Stimulated activated CD4-positive, alpha-beta T cell treated with anti-CD3 and anti-CD28 coated beads, Interleukin-4, amount 100 ng/mL, for 48 hours (primary cell): ENCODE results near the gene TOX3.

Experiments
- DNase-seq, 2 donors: peaks; one replicate each; pipeline ENCODE4 v3.0.0-alpha.2; 2020; ENCODE audit warnings: low read depth in 2 of 2

TOX3 gene

GRCh38 chr16:52492789-52493357 lies 54.1 kb downstream of the TOX3 start:
- no peak for DNase-seq

- no peak for DNase-seq
Measured at GRCh38 chr16:52491216-52491615, 55.7 kb downstream of the TOX3 start.

- DNase-seq = no peak
Measured at GRCh38 chr16:52489894-52490293, 57.0 kb downstream of the TOX3 start.

- DNase-seq = no peak
Measured at GRCh38 chr16:52488837-52489289, 58.1 kb downstream of the TOX3 start.

- no peak for DNase-seq
Measured at GRCh38 chr16:52487849-52488457, 59.0 kb downstream of the TOX3 start.

DNA sequence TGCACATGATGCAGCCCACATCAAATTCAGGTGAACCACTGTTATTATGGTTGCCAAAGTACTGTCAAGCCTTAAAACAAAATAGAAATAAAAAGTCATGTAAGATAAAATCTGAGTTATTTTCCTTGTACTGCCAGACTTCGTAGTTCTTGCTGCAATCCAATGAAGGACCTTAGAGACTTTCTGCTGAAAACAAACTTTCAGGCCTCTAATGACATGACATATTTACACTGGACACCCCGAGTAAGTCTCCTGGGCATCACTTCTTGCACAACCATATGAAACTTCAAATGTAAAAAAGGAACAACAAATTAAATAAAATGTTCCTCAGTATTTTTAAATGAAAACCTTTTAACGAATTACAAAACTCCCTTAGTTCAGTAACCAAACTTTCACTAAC lies 66.7 kb downstream of the TOX3 start:
- DNase-seq = no peak

DNA sequence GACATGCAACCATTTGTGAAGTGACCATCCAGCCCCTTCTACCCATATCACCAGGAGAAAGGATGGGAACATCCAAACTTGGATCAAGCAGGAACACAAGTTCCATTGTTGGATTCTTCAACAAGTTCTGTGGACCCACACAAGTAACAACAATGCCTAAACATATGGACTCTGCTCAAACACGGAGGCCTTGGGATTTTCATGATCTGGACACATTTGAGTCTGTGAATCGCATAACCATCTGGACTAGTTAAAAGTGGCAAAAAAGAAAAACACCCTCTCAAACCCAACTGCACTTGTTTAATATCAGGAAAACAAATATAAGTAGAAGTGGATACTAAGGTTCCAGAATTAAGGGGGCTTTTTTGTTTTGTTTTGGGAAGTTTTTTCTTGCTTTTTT lies 70.8 kb downstream of the TOX3 start:
- no peak for DNase-seq

GRCh38 chr16:52474679-52475078 lies 72.3 kb downstream of the TOX3 start:
- no peak for DNase-seq

- no peak for DNase-seq
Measured at GRCh38 chr16:52473096-52473495, 73.8 kb downstream of the TOX3 start.

DNA sequence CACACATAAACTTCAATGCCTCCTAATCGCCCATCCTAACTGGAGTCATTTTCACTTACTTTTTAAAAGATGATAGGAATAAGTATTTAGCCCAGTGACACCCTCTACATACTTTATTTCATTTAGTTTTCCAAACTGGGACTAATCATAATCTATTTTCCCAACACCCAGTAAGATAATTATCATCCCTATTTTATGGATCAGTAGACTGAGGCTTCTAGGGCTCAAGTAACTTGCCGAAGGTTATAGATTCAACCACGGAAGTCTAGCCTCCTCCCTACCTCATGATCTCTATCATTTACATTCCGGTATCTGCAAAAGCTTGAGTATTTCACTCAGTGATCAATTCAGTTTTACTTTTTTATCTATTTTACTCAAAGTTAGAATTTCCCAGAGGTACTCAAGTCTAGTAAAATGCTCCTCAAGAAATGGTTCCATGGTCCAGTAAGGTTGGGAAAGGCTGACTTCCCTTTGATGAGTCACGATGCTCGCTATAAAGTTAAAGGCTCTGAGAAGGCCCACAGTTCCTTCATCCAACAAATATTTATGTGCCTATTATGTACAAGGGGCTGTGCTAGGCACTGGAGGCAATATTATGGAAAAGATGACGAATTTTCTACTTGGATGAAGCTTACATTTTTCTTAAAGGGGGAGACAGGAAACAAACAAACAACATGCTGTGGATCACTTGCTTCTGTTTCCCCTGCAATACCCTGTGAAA lies 75.1 kb downstream of the TOX3 start:
- no peak for DNase-seq

DNA sequence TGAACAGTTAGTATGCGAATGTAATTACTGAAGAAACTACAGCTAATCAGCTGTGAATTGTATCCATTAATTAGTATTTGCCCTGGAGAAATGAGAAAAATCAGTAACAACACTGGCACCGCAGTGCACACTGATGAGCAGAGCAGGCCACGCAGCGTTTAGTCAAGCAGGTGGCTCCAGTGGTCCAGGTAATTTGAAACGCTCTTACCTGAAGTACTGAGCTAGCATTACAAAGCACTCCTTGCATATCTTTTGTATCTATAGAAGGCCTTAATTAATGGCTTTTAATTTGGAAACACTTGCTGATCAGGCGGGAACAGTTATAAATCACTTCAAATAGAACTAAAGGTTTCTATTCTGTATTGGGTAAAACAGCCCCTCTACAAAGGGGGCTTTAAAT lies 76.4 kb downstream of the TOX3 start:
- no peak for DNase-seq

- DNase-seq = no peak
Measured at GRCh38 chr16:52469775-52470174, 77.2 kb downstream of the TOX3 start.

GRCh38 chr16:52469091-52469490 lies 77.9 kb downstream of the TOX3 start:
- no peak for DNase-seq

- DNase-seq = no peak
Measured at GRCh38 chr16:52467753-52468152, 79.2 kb downstream of the TOX3 start.

GRCh38 chr16:52466994-52467393 lies 79.9 kb downstream of the TOX3 start:
- no peak for DNase-seq

GRCh38 chr16:52465711-52466267 lies 81.2 kb downstream of the TOX3 start:
- no peak for DNase-seq

DNA sequence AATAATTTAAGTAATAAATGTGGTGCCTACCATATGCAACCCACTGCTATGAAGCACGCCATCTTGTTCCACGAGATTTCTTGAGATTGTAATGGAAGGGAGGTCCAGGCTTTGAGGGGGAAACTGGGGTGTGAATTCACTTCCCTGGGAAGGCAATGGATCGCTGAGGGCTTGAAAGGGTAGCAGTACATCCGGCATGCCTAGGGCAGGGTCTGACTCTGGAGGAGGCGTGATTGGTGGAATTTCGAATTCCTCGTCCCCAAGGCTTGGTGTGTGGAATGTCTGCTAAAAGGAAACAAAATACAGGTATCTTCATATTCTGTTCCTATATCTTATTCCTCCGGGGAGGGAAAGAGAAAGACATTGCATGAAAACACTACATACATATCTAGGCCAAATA lies 83.0 kb downstream of the TOX3 start:
- no peak for DNase-seq

DNA sequence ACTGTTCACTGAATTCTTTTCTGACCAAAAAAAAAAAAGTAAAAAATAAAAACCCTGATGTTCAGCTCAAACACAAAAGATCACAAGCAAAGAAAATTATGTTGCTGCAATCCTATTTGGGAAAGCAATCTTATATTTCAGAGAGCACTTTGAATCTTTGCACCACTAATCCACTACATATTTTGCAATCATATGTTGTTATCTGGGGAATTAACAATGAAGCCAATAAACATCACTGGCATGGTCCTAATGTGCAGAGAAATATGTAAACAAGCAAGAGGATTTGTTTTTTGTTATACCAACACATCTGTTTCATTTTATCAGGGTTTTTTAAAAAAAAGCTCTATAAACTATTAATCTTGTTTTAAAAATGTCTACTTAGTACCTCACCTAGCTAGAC lies 84.1 kb downstream of the TOX3 start:
- DNase-seq = no peak

DNA sequence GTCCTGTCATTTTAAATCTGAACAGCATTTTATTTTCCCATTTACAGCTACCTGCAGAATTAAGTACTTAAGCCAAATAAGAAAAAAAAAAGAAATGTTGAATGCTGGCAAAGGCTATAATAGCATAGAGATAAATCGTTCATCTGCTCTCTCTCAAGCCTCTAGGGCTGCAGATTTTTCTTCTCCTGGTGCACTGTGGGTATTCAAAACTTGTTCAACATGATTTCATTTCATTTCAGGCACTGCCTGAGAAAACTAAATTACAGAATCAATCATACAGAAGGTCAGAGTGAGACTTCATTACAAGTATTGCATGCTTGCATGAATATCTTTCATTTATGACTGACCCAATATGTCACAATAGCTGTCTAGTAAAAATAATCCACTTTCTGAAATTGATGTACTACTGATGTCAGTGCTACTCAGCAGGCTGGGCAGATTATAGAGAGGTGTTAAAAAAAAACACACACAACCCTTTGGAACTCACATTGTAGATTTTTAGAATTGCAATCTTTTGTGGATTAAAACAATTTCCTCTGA lies 86.2 kb downstream of the TOX3 start:
- DNase-seq = no peak

GRCh38 chr16:52456368-52456767 lies 90.6 kb downstream of the TOX3 start:
- no peak for DNase-seq

GRCh38 chr16:52455549-52456277 lies 91.2 kb downstream of the TOX3 start:
- no peak for DNase-seq

DNA sequence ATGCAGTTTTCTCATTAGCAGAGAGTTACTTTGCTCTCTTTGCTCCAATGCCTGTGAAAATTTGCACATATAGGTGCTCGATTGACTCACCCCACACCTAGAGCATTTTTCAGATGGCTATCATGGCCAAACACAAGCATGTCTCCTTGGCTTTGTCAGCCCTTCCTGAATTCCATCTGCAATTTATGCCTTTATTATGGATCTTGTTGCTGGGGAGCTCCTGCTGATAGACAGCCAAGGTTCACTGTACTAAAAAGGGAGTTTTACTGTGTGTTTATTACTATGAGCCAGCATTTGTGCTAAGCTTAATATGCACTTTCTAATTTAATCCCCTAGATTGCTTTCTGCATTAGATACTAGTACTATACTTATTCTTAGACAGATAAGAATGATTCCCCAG lies 93.3 kb downstream of the TOX3 start:
- DNase-seq = no peak
